Activated CD8-positive, alpha-beta memory T cell treated with anti-CD3 and anti-CD28 coated beads, Interleukin-2, amount 50 U/mL, for 1 hour (primary cell): Measurements from ENCODE around the gene KCNQ2.

ENCODE experiments used
- DNase-seq: peaks from one replicate; pipeline ENCODE4 v3.0.0-alpha.2; 2020; ENCODE audit errors: extremely low read depth

KCNQ2 gene

DNA sequence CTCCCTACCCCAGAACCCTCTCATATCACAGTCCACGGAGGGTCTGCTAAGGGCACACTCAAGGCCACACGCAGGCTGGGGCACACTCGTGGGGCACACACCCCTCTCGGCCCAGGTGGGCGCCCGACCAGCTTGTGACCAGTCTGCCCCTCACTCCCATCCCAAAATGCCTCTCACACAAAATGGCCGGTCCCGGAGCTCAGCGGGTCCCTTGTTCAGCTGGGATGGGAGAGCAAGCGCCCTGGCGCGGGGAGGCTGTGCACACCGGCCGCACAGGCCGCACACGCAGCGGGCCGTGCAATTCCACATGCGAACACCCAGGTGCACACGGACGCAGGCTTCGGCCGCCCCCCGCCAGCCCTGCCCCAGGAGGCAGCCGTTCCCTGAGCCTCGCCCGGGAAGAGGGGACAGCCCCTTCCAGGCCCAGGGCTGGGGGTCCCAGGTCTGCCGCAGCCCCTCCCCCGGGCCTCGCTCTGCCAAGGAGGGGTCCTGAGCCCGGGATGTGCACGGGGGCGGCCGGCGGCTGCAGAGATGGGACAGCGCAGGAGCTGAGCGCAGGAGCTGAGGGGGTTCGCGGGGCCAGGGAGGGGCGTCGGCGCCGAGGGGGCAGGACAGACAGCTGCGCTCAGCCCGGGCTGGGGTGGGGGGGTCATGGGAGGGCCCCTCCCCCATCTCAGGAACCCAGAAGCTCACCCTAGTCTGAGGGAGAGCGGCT lies 1.3 kb downstream of the KCNQ2 start:
- no peak for DNase-seq

DNA sequence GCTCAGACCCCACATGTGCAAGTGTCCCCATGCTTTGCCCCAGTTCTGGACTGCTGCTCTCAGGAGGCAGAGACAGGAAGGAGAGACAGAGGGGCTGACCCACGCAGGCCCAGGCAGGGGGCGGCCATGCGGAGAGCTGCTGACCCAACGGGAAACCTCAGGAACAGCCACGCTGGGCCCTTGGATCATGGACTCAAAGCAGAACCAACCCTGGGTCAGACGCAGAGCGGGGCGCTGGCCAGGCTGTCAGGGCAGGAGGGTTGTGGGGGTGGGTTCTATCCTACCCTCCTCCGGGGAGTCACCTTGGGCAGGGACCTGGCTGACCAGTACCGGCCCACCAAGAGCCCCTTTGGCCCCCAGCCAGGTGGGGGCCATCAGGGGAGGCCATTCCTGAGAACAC lies 2.0 kb downstream of the KCNQ2 start:
- DNase-seq, result no peak

DNA sequence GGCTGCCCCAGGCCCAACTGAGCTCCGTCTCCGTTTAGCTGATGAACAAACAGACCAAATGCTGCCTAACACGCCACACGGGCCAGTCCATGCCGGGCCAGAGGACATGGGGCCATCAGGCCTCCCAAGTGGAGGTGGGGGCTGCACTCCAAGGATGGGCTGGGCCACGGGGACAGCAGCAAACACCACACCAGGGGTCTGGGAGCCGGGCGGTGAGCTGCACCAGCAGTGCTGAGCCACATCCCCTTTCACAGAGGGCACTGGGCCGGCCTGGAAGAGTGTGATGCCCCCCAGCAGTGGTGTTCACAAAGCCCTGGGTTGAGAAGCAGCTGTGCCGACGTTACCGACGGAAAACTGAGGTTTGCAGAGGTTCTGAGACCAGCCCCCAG lies 2.7 kb downstream of the KCNQ2 start:
- no peak for DNase-seq

DNA sequence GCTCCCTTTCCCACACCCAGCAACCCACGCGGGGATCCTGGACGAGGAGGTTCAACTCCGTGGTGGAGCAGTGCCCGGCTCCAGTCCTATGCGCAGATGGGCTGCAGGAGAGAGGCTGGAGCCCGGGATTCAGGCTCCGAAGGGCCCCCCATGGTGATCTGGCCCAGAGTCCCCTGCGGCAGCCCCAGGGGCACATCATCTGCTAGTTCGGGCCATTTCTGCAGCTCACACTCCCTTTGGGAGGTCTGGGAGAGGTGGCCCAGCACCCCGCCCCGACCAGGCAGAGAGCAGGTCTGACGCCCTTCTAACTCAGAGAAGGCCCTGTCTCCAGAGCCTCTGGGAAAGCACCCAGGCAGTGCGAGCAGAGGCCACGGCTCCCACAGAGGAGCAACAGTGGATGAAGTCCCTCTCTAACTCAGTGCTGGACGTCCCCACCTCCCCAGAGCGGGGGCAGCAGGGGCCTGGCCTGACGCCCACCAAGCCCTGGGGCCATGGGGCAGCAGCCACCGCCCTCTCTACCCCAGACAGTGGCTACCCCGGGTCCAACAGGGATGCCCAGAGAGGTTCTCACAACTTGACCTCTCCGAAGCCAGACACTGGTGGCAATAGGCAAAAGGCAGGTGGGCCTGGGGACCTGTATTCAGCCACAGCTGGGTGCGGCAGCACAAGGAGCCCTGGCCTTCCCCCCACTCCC lies 3.3 kb downstream of the KCNQ2 start:
- DNase-seq, result no peak

DNA sequence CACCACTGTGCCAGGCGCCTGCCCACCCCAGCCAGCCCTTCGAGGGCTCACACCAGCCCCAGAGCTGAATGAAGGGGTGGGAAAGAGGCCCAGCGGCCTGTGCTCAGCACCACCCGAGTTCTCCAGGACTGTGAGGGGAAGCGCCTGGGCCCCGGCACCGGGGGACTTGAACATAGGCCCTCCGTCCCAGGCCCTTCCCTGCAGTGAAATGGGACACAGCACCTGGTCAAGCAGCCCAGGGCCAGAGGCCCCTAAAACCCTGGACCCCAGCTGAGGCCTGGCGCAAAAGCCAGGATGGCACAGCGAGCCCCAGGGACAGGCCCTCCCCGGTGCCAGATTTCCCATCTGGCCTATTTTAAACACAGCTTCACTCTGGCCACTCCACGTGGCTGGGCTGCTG lies 4.0 kb downstream of the KCNQ2 start:
- DNase-seq, result no peak

DNA sequence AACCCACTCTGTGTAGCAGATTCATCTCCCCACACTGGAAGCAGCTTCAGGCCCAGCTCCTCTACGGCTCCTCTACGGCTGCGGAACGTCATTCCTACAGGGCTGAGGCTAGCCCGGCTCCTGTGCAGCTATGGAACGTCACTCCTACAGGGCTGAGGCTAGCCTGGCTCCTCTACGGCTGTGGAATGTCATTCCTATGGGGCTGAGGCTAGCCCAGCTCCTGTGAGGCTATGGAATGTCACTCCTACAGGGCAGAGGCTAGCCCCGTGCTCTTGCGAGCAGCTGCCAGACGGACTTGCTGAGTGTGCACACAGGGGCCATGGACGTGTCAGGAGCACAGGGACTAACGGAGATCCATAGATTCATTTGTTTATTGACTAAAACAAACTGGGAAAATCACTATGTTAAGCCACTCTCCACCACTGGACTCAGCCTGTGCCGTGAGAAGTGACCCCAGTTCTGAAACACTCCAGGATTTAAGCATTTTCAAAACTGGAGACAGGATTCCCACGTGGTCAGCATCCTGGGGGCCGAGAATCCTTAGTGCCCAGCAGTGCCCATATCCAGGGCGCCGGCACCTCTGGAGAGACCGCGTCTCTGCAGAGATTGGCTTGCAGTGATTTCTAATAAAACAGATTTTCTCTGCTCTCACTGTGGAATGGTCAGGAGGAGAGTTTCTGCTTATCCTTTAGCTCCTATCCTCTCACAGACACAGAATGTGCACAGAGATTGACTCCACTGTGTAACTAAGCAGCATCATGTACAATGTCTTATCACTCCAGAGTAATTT lies 5.0 kb downstream of the KCNQ2 start:
- no peak for DNase-seq

DNA sequence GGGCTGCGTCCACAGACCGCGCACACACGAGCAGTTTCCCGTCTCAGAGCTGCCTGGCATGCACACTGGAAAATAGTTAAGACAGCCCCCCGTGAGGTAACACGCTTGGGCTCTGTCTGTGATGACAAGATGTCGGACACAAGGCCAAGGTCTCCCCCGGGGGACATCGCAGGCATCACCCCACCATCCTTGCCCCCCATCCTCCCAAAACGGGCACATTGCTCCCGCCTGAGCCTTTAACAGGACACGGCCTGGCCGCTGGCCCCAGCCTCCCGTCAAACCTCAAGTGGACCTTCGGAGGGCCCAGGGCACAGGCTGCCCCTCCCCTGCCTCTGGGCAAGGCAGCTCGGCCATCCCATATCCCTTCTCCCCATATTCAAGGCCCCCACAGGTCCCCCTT lies 5.6 kb downstream of the KCNQ2 start:
- no peak for DNase-seq

DNA sequence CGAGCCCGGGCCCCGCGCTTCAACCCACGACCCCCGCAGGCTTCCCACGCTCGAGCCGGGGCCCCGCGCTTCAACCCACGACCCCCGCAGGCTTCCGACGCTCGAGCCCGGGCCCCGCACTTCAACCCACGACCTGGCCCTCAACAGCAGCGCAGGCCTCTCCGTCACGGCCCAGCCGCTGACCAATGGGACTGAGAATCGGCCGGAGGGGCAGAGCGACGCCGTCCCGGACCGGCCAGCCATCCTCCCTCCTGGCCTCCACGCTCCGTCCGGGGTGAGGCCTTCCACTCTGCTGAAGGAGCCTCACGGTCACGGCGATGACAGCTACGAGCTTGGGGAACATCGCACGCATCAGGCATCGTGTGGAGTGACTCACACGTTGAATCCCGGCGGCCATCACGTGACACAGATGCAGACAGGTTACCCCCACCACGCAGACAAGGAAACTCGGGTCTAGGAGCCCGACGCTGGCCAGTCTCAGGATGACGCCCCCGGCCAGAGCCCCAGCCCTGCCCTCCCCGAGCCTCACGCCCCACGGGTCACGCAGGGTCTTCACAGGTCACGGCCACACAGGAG lies 6.1 kb downstream of the KCNQ2 start:
- no peak for DNase-seq

DNA sequence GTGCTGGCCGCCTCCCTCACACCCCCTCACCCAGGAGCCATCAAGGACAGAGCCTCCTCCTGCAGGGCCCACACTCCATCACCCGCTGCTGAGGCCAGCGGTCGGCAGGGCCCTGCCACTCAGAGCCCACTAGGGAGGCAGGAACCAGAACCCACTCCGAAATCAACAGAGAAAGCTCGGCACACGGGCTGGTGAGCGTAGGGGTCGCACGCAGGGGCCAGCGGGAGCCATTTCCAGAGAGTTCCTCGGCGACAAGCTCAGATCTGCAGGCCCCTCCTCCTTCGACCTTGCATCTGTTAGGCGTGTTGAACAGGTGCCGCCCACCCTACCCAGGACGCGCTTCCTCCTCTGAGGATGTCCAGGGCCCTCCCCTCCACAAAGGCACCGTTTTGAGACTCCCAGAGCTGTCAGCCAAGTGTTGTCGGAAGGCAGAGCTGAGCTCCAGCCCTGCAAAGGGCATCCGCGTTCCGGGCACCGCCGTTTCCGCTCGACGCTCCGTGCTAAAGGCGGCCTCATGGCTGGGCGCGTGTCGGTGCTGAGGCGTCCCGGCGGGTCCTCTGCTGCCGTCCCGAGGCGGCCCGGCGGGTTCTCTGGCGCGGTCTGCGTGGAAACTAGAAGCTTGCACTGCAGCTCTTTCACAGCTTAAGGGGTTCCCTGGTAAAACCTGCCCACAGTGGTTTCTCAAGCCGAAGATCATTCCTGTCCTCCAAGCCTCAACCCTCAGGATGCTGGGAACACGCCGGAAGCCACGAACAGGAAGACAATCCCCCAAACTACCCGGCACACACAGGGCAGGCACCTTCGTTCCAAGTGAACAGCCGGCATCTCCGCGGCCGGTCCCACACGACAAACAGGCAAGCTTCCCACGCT lies 6.8 kb downstream of the KCNQ2 start:
- no peak for DNase-seq

DNA sequence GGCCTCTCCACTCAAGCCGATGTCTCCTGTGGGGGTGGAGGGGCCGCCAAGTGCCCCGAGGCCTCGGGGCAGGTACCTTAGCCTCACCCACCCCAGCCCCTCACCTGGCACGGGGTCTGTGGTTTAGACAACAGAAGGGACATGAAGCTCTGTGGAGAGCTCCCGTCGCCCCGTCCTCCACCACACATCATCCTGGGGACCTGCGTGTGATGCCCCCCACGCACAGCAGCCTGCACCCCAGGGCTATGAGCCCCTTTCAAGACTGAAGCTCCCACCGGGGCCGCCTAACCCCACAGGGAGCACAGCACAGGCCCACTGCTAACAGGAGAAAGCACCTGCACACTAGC lies 8.2 kb downstream of the KCNQ2 start:
- no peak for DNase-seq

DNA sequence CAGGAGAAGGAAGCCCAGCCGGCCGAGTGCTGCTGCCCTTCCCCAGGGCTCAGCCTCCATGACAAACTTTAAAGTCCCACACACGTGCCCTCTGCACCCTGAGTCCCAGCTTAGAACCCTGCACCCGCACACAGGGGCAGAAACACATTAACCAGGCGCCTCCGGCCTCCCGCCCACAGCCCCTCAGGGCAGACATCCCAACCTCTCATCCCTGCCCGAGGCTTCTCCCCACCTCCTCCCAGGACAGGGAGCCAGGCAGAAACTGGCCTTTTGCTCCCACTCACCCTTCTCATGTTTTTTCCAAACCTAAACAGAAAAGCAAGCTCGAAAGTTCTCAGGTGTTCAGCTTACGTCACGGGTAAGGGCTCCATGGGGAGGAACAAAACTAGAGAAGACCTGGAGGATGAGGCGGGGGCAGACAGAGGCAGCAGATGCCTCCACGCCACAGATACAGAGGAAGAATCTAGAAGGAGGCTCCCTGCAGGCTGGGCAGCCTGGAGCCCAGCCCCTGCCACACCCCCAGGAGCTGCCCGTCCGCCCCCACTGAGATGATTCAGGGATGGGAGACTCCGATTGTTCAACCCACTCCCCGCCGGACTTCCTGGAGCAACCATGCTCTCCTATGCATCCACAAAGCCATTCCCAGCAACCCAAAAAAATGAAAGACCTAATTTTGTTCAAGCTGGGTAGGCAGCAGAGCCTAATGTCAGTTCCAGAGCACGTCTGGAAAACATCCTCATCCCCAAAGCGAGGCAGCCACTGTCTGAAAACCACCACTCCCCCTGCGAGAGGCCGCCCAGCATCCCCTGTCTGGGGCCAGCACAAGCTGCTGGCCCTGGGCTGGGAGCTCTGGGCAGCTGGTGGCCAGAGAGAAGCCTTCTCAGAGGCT lies 8.8 kb downstream of the KCNQ2 start:
- no peak for DNase-seq

DNA sequence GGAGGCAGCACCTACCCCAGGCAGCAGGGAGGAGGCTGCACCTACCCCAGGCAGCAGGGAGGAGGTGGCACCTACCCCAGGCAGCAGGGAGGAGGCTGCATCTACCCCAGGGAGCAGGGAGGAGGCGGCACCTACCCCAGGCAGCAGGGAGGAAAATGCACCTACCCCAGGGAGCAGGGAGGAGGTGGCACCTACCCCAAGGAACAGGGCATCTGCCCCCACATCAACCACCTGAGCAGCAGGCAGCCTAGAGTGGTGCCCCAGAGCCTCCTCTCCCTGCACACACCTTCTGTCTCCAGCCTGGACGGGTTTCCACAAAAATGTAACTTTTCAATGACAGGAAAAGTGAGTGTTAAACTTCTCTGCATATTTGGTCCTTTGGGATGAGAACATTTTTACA lies 10.2 kb downstream of the KCNQ2 start:
- no peak for DNase-seq

DNA sequence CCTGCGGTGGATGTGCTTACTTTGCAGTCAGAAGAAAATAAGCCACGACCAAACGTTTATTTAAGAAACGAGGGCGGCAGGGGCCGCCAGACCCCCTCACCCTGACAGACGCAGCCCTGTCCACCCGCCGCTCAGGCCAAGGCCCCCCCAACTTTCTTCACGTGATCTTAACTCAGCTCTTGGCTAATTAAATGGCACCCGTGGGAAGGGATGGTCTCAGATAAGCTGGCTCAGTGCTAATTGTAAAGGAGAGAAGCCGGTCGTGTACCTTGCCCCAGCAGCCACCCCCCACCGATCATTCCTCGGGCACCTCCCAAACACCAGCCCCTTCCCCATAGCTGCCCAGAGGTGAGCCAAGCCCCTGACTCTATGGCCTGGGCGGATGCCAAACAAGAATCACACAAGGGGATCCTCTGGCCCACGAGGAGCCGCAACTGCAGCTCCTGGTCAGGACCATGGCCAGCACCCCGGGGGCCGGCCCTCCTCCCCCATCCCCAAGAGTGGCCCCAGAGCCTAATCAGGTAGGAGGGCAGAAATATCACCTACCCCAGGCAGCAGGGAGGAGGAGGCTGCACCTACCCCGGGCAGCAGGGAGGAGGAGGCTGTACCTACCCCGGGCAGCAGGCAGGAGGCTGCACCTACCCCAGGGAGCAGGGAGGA lies 11.2 kb downstream of the KCNQ2 start:
- DNase-seq, result no peak

DNA sequence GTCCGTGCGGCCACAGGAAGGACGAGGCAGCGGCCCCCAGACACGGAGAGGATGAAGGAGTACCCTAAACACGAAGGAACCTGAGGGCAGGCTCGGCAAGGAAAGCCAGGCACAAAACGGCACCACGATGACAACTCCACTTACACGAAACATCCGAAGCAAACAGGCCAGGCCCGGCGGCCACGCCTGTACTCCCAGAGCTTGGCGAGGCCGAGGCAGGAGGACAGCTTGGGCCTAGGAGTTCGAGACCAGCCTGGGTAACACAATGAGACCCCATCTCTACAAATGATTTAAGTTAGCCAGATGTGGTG lies 13.4 kb downstream of the KCNQ2 start:
- DNase-seq, result no peak

DNA sequence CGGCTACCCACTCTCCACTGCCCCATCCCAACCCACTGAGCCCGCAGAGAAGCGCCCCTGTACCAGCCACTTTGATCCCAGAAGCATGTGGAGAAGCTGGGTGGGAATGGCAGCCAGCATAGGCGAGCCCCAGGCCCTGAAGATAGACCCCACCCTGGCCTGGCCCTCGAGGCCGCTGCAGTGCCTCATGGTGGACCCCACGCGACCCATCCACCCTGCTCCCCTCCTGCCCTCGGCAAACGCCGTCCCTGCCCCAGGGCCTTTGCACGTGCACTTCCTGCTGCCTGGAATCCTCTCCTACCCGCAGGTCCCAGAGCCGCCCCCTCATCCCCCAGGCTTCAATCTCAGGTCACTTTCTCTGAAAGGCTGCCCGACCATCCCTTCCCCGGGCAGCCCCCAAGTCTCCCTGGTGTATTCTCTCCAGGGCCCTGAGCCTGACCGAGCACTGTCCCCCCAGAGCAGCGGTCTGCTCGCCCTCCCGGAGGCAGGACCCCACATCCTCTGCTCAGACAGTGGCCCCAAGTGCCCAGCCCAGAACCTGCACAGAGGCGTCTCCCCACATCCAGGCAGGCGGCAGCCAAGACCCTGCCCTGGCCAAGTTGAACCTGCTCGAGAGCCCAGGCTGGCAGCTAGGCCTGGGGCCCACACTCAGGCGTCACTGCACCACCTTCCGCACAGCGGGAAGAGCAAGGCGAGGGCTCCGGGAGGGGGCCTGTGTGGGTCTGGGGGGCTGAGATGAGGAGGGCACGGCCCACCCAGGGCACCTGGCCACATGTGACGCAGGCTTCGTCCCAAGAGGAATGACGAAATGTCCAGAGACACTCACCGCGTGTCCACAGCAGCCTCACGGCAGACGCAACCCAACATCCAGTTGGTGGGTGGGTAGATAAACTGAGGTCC lies 14.0 kb downstream of the KCNQ2 start:
- DNase-seq, result no peak

DNA sequence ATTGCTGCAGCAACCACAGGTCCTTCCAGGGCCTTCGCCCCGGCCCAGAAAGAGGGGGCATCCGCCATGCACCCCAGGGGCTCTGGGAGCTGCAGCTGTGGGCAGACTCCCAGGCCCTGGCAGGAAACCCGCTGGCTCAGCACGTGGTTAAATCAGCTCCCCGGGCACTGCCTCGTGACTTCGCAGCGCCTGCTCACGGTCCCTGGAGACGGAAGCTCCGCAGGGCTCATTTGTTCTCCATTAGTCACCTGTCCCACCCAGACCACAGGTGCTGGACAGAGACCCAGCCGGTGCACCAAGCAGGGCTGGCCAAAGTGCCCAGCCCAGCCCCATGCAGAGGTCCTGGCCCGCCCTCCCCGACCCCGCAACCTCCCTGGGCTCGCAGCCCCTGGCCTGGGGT lies 14.7 kb downstream of the KCNQ2 start:
- no peak for DNase-seq

DNA sequence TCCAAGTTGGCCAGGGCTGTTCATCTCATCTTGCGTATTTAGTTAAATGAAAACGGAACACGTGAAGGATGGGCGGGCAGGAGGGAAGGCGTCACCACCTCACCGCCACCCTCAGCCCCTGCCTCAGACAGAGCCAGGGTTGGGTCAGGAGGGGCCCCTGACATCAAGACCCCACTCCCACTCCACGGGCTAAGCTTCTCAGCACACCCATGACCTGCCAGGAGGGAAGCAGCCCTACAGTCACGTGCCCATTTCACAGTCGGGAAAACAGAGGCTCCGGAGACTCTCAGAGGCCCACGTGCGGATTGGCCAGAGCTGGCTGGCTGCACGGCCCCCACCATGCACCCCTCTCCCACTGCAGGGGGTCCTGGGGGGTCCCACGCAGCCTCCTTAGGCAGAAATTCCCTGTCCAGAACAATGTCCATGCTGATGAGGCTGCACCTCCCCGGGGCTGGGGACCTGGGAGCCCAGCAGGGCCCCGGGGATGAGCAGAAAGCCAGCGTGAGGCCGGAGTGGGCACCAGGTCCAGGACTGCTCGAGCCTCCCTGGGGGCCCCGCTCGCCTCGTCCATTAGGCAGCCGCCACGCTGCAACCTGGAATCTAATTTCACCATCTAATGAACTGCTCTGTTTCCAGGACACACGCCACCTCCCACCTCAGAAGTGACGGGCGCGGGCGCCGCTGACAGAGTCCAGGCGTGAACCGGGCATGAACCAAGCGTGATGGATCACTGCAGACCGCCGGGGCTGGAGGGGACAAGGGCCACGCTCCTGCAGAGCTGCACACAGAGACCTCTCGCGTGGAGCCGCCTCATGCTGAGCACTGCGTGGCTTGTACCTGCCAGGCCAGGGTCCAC lies 15.8 kb downstream of the KCNQ2 start:
- no peak for DNase-seq

DNA sequence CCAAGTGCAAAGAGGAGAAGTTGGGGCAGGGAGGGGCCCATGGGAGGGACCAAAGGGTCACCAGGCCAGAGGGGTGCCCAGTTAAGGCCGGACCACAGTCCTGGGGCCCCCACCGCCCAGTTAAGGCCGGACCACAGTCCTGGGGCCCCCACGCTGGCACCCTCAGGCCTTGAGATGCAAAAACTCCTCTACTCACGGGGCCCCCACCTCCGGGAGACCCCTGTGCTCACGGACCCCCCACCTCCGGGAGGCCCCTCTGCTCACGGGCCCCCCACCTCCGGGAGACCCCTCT lies 16.9 kb downstream of the KCNQ2 start:
- no peak for DNase-seq
